ENCODE data around the gene TPBG. TPM values are rescaled to one million over a fixed set of nuclear protein-coding genes. Genes with fewer than 3 reads are reported as not detected.
A peak's percentile ranks its signal among the peaks of the same experiment; 100 is the strongest.

The TPBG gene
- total RNA-seq, 1 experiment from 2014 or later = 43.0 TPM

GRCh38 chr6:82348130-82348529 lies 15.5 kb upstream of the TPBG start:
- POLR2A ChIA-PET (ENCODE audit: unreplicated experiment) = no interaction called here
- H3K4me2 ChIP-seq (ENCODE audit: low read length) = no peak overlapping the region
- no peaks in the 10 kb centered on the region for H3F3A ChIP-seq (ENCODE audit: low read length, unreplicated experiment)
- no peak overlapping the region for H3K4me3 ChIP-seq (ENCODE audit: low read length)
- H3K79me2 ChIP-seq (ENCODE audit: low read length) = no peaks in the 10 kb centered on the region
- peaks cover 15% of the 10 kb centered on the region for H3K4me1 ChIP-seq (ENCODE audit: insufficient read depth, low read length)
- DNase-seq = peak; percentile 27
- no TSS peak for BruUV-seq (replicated peaks)
- H3K9me2 ChIP-seq (replicated peaks; ENCODE audit: low read length) = no peaks in the 10 kb centered on the region
- no peak; the same call in 1 of the 2 replicates for ATAC-seq
- intact Hi-C loops (cut with micrococcal nuclease) = no loop called here
- H2AFZ ChIP-seq (ENCODE audit: low read length) = no peak overlapping the region
- CTCF ChIA-PET = no interaction called here
- H3K27me3 ChIP-seq (ENCODE audit: low read length) = no peaks in the 10 kb centered on the region
- H4K20me1 ChIP-seq (ENCODE audit: low read length) = no peaks in the 10 kb centered on the region
- no peak overlapping the region for H3K9ac ChIP-seq (ENCODE audit: low read length)
- H3K9me3 ChIP-seq (ENCODE audit: low read length) = no peaks in the 10 kb centered on the region
- no peaks in the 10 kb centered on the region for H3K36me3 ChIP-seq (ENCODE audit: low read depth, low read length)
- TF ChIP-seq CTCF (conservative IDR thresholded peaks at IDR 0.05; ENCODE audit: low read depth, low read length) (peak; percentile 37; the same call in 1 of the 2 replicates), EZH2 (IDR thresholded peaks at IDR 0.05; ENCODE audit: low read length, unreplicated experiment) (no peak)
- no peak overlapping the region for H3K27ac ChIP-seq (ENCODE audit: low read length)

- no peaks in the 10 kb centered on the region for H3K79me2 ChIP-seq (ENCODE audit: low read length)
- no peaks in the 10 kb centered on the region for H3K9me3 ChIP-seq (ENCODE audit: low read length)
- ChIA-PET CTCF (no interaction called here), POLR2A (ENCODE audit: unreplicated experiment) (no interaction called here)
- ATAC-seq (no peak; the same call in 1 of the 2 replicates), DNase-seq (no peak)
- H3K27ac ChIP-seq (ENCODE audit: low read length) = no peak overlapping the region
- no peaks in the 10 kb centered on the region for H4K20me1 ChIP-seq (ENCODE audit: low read length)
- H3K4me3 ChIP-seq (ENCODE audit: low read length) = no peak overlapping the region
- BruUV-seq (replicated peaks) = no TSS peak
- no peaks in the 10 kb centered on the region for H3K27me3 ChIP-seq (ENCODE audit: low read length)
- H2AFZ ChIP-seq (ENCODE audit: low read length) = no peak overlapping the region
- TF ChIP-seq EZH2phosphoT487 (IDR thresholded peaks at IDR 0.05; ENCODE audit: borderline replicate concordance, low read length) = no peak
- intact Hi-C loops (cut with micrococcal nuclease) = loop anchor here (5.0 kb wide), 1 partner anchor 97 kb away; no protein-coding TSS in a partner anchor
- no peaks in the 10 kb centered on the region for H3K9me2 ChIP-seq (replicated peaks; ENCODE audit: low read length)
- peaks cover 15% of the 10 kb centered on the region for H3K4me1 ChIP-seq (ENCODE audit: insufficient read depth, low read length)
- H3K36me3 ChIP-seq (ENCODE audit: low read depth, low read length) = no peaks in the 10 kb centered on the region
- no peak overlapping the region for H3K4me2 ChIP-seq (ENCODE audit: low read length)
- H3F3A ChIP-seq (ENCODE audit: low read length, unreplicated experiment) = no peaks in the 10 kb centered on the region
- H3K9ac ChIP-seq (ENCODE audit: low read length) = no peak overlapping the region
Measured at GRCh38 chr6:82353848-82354247, 9.8 kb upstream of the TPBG start.

- TF ChIP-seq EZH2phosphoT487 (IDR thresholded peaks at IDR 0.05; ENCODE audit: borderline replicate concordance, low read length) (no peak), EZH2 (IDR thresholded peaks at IDR 0.05; ENCODE audit: low read length, unreplicated experiment) (no peak), CTCF (conservative IDR thresholded peaks at IDR 0.05; ENCODE audit: low read depth, low read length) (no peak)
- no TSS peak for BruUV-seq (replicated peaks)
- H3K4me2 ChIP-seq (ENCODE audit: low read length) = no peak overlapping the region
- no peak overlapping the region for H3K4me3 ChIP-seq (ENCODE audit: low read length)
- H3K27me3 ChIP-seq (ENCODE audit: low read length) = no peaks in the 10 kb centered on the region
- H3K79me2 ChIP-seq (ENCODE audit: low read length) = peaks cover 22% of the 10 kb centered on the region
- DNase-seq (no peak), ATAC-seq (no peak)
- no peak overlapping the region for H3K27ac ChIP-seq (ENCODE audit: low read length)
- no peaks in the 10 kb centered on the region for H3K9me3 ChIP-seq (ENCODE audit: low read length)
- intact Hi-C loops (cut with micrococcal nuclease) = loop anchor here (5.0 to 10.0 kb wide), 3 partner anchors 37 to 174 kb away; no protein-coding TSS in a partner anchor
- no peaks in the 10 kb centered on the region for H3K9me2 ChIP-seq (replicated peaks; ENCODE audit: low read length)
- no peaks in the 10 kb centered on the region for H3F3A ChIP-seq (ENCODE audit: low read length, unreplicated experiment)
- no peak overlapping the region for H2AFZ ChIP-seq (ENCODE audit: low read length)
- ChIA-PET CTCF (no interaction called here), POLR2A (ENCODE audit: unreplicated experiment) (no interaction called here)
- H3K4me1 ChIP-seq (ENCODE audit: insufficient read depth, low read length) = peaks cover 10% of the 10 kb centered on the region
- H3K36me3 ChIP-seq (ENCODE audit: low read depth, low read length) = no peaks in the 10 kb centered on the region
- H4K20me1 ChIP-seq (ENCODE audit: low read length) = no peaks in the 10 kb centered on the region
- no peak overlapping the region for H3K9ac ChIP-seq (ENCODE audit: low read length)
Measured at GRCh38 chr6:82360552-82360951, 3.1 kb upstream of the TPBG start.
